22Rv1 (cell line): ENCODE data around the gene SLC29A2.
"Not testable (repeated sequence)": the region's sequence is repeated elsewhere in the genome, so short reads cannot be mapped to it uniquely, and the experiment has no call there.

Source experiments
- ZFX ChIP-seq: fragments of 450-650 bp; IDR thresholded peaks from 2 replicates; pipeline ENCODE4 v1.6.1; 2017; ENCODE audit warnings: antibody characterized with exemption, borderline replicate concordance
- TF ChIP-seq, protein P1 (sequence below): fragments of 450-650 bp; IDR thresholded peaks from 2 replicates; pipeline ENCODE4 v1.5.1; 2017; ENCODE audit warnings: mild to moderate bottlenecking

DNA sequence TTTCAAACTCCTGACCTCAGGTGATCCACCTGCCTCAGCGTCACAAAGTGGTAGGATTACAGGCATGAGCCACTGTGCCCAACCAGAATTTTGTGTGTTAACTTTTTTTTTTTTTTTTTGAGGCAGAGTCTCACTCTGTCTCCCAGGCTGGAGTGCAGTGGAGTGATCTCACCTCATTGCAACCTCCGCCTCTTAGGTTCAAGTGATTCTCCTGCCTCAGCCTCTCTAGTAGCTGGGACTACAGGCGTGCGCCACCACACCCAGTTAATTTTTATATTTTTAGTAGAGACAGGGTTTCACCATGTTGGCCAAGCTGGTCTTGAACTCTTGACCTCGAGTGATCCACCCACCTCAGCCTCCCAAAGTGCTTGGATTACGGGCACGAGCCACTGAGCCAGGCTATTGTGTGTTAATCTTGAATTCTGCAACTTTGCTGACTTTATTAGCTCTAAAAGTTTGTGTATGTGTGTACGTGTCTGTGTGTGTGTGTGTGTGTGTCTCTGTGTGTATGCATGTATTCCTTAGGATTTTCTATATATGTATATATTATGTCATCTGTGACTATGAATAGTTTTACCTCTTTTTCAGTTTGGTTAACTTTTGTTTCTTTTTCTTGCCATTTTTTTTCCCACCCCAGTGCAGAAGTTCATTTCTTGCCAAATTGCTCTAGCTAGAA, 20.9 kb downstream of the SLC29A2 start:
- TF ChIP-seq, protein P1, sequence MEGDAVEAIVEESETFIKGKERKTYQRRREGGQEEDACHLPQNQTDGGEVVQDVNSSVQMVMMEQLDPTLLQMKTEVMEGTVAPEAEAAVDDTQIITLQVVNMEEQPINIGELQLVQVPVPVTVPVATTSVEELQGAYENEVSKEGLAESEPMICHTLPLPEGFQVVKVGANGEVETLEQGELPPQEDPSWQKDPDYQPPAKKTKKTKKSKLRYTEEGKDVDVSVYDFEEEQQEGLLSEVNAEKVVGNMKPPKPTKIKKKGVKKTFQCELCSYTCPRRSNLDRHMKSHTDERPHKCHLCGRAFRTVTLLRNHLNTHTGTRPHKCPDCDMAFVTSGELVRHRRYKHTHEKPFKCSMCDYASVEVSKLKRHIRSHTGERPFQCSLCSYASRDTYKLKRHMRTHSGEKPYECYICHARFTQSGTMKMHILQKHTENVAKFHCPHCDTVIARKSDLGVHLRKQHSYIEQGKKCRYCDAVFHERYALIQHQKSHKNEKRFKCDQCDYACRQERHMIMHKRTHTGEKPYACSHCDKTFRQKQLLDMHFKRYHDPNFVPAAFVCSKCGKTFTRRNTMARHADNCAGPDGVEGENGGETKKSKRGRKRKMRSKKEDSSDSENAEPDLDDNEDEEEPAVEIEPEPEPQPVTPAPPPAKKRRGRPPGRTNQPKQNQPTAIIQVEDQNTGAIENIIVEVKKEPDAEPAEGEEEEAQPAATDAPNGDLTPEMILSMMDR, result not testable (repeated sequence)
- TF ChIP-seq ZFX, result not testable (repeated sequence)
